Epithelial cell of esophagus (primary cell): ENCODE results near the gene IL20RB.
"Not testable (repeated sequence)": the region's sequence is repeated elsewhere in the genome, so short reads cannot be mapped to it uniquely, and the experiment has no call there.

ENCODE experiments used
- DNase-seq: peaks from one replicate; pipeline ENCODE4 v3.0.0; 2010; ENCODE audit warnings: low read depth
- H3K4me3 ChIP-seq: 2 replicates; pipeline ENCODE4 v1.5.1; 2011; ENCODE audit warnings: mild to moderate bottlenecking, low read length, control low read depth
- CTCF ChIP-seq: IDR thresholded peaks from 2 replicates; pipeline ENCODE4 v1.5.1; 2011; ENCODE audit warnings: low read depth, mild to moderate bottlenecking, low read length, control low read depth, inconsistent platforms; ENCODE audit not compliant: insufficient read depth; ENCODE audit errors: missing control alignments

Gene IL20RB

GRCh38 chr3:136982033-136982432 lies 24.2 kb downstream of the IL20RB start:
- H3K4me3 ChIP-seq: no peak overlapping the region
- no peak for DNase-seq
- TF ChIP-seq CTCF: no peak

DNA sequence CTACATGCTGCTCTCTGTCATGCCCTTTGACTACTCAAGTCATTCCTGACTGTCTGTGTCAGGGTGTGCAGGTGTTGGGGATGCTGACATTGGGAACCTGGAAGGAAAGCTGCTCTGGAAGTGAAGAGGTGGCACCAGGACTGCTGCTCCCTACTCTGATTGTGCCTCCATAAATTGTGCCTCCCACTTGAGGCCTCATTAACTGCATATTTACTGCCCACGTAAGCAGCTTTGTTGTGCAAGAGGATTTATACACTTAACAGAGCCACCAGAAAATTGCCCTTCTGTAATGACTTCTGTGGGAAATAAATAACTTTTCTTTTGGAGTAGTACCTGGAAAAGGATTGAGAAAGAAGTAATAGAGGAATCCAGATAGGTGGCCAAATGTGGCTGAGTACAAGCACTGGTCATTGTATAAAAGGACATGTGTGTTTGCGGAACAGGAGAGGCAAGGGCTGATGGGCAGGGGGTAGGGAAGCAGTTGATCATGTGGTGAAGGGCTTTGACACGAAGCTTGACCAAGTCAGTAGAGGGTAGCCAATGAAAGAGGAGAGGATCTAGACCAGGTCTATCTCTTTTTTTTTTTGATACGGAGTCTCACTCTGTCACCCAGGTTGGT lies 24.8 kb downstream of the IL20RB start:
- DNase-seq: no peak
- TF ChIP-seq CTCF: no peak
- H3K4me3 ChIP-seq: no peak overlapping the region

- DNase-seq: peak; percentile 90
- no peak overlapping the region for H3K4me3 ChIP-seq
- no peak for TF ChIP-seq CTCF
Measured at GRCh38 chr3:136984837-136985236, 27.1 kb downstream of the IL20RB start.

DNA sequence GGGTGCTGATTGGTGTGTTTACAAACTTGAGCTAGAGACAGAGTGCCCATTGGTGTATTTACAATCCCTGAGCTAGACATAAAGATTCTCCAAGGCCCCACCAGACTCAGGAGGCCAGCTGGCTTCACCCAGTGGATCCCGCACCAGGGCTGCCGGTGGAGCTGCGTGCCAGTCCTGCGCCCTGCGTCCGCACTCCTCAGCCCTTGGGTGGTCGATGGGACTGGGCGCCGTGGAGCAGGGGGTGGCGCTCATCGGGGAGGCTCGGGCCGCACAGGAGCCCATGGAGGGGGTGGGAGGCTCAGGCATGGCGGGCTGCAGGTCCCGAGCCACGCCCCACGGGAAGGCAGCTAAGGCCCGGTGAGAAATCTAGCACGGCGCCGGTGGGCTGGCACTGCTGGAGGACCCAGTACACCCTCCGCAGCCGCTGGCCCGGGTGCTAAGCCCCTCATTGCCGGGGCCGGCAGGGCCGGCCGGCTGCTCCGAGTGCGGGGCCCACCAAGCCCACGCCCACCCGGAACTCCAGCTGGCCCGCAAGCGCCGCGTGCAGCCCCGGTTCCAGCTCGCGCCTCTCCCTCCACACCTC lies 29.7 kb downstream of the IL20RB start:
- not testable (repeated sequence) for DNase-seq

DNA sequence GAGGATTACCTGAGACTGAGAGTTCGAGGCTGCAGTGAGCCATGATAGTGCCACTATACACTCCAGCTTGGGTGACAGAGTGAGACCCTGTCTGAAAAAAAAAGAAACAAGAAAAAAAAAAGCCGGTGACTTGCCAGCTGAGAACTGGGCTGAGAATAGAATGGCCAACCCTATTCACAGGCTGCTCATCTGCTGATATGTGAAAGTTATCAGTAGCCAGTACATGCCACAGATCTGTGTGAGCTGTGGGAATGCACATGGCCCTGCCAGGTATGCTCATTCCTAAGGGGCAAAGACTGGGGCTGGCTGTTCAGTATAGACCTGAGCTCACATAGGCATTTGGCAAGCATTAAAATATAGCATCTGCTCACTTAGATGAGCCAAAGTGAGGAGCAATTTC lies 30.9 kb downstream of the IL20RB start:
- TF ChIP-seq CTCF: no peak
- no peak for DNase-seq
- no peak overlapping the region for H3K4me3 ChIP-seq

More for the DNA sequence above, 29.7 kb downstream of the IL20RB start:
- not testable (repeated sequence) for H3K4me3 ChIP-seq

GRCh38 chr3:136989781-136990524 lies 32.2 kb downstream of the IL20RB start:
- H3K4me3 ChIP-seq: no peak overlapping the region
- DNase-seq: no peak
- TF ChIP-seq CTCF: no peak

GRCh38 chr3:136990826-136991225 lies 33.0 kb downstream of the IL20RB start:
- DNase-seq: peak; percentile 77
- TF ChIP-seq CTCF: no peak
- H3K4me3 ChIP-seq: no peak overlapping the region
